ENCODE data around the gene MFF. TPM values are rescaled to one million over a fixed set of nuclear protein-coding genes. Genes with fewer than 3 reads are reported as not detected.

The MFF gene
- total RNA-seq, 1 donor from 2014 or later = 110 TPM

DNA sequence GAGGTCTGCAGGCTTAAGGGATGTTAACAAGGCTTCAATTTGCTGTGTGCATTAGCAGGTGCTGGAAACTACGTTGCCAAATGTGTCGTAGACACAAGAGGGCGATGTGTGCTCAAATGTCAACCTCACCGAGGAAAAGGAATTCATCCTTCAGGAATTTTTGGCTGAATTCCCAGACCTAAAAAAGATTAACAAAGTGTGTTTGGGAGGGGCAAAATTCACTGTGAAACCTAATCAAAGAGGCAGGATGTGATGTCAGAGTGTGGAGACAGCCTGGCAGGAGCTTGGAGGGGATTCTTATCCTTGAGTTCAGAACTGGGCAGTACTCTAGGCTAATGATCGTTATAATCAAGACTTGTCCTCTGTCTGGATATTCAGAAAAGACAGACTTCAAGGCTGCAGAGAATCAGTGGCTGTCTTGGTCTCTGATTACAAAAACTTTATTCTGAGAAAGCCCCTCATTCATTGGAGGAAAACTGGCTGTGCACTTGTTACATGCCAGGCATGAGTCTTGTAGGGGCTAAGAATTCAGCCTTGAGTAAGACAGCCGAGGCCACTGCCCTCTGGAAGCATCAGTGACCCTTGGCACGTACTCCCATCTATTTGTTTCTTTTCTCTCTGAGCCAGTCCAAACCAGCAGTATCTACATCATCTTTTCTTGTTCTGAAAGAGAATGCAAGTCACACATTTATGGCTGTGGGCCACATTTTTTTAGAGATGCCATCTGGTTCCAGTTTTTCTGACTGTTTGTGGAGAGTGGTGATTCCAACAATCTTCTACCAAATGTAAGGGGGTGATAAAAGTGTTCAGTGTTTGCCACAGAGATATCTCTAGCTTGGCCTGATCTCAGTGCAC, 81.4 kb downstream of the MFF start:
- peak; percentile 99 for DNase-seq (ENCODE audit: low read depth)

Other genes starting within 250 kb of the MFF start
- gene COL4A4, start 161.0 kb upstream of the MFF start, total RNA-seq = 9.9 and 41.9 TPM in 2 replicates
- gene COL4A3, start 160.6 kb upstream of the MFF start, total RNA-seq = 1.7 and 30.8 TPM in 2 replicates
- gene TM4SF20, start 54.1 kb downstream of the MFF start, total RNA-seq = not detected in 2 replicates
- gene SCYGR1, start 62.7 kb downstream of the MFF start, total RNA-seq = not detected in 2 replicates
- 81.1 and 126 TPM in 2 replicates for gene AGFG1, start 146.9 kb downstream of the MFF start, total RNA-seq